CD4-positive, CD25-positive, alpha-beta regulatory T cell (primary cell): ENCODE results near the gene SLC6A6. TPM values are rescaled to one million over a fixed set of nuclear protein-coding genes. Genes with fewer than 3 reads are reported as not detected.

Experiments
- ATAC-seq, 2 donors: fragments of 150-1000 bp; cut with Tn5 transposase; one replicate each; pipeline ENCODE4 v1.10.0; 2021; ENCODE audit warnings: low read depth in 2 of 2, moderate number of reproducible peaks in 2 of 2, moderate library complexity in 1 of 2
- DNase-seq, 3 donors: peaks; one replicate each; pipeline versions ENCODE4 v3.0.0 to v3.0.0-alpha.2; 2012 to 2022; ENCODE audit warnings: mixed read lengths in 1 of 3
- H3K27ac ChIP-seq: one replicate; pipeline ENCODE4 v1.7.0; 2013; ENCODE audit warnings: mild to moderate bottlenecking, low read length; ENCODE audit not compliant: insufficient read depth, poor library complexity, severe bottlenecking
- H3K27me3 ChIP-seq: one replicate; pipeline ENCODE4 v1.7.0; 2013; ENCODE audit warnings: low read length; ENCODE audit not compliant: control insufficient read depth, insufficient read depth
- H3K36me3 ChIP-seq: one replicate; pipeline ENCODE4 v1.7.0; 2013; ENCODE audit warnings: mild to moderate bottlenecking, low read length, moderate library complexity; ENCODE audit not compliant: control insufficient read depth, insufficient read depth
- H3K4me1 ChIP-seq: 2 replicates; pipeline ENCODE4 v1.7.0; 2013; ENCODE audit warnings: mild to moderate bottlenecking, low read length; ENCODE audit not compliant: insufficient read depth, control insufficient read depth, poor library complexity, severe bottlenecking
- H3K4me3 ChIP-seq: one replicate; pipeline ENCODE4 v1.7.0; 2013; ENCODE audit warnings: low read depth, mild to moderate bottlenecking, low read length, moderate library complexity
- H3K9me3 ChIP-seq, 2 experiments: 1 replicate in 1 of 2; 2 replicates in 1 of 2; pipeline ENCODE4 v1.7.0; 2013; ENCODE audit warnings: low read length in 2 of 2, mild to moderate bottlenecking in 1 of 2, moderate library complexity in 1 of 2; ENCODE audit not compliant: control insufficient read depth in 2 of 2
- H3K27ac Mint-ChIP-seq, 3 donors: one replicate each; pipeline ENCODE4 v1.8.0; 2020 to 2022; ENCODE audit warnings: mild to moderate bottlenecking in 3 of 3, mixed read lengths in 3 of 3, moderate library complexity in 2 of 3
- H3K27me3 Mint-ChIP-seq: one replicate; pipeline ENCODE4 v1.8.0; 2022; ENCODE audit warnings: mild to moderate bottlenecking, mixed read lengths
- H3K36me3 Mint-ChIP-seq: one replicate; pipeline ENCODE4 v1.8.0; 2020; ENCODE audit warnings: mixed read lengths
- H3K4me1 Mint-ChIP-seq, 4 donors: one replicate each; pipeline ENCODE4 v1.8.0; 2020 to 2022; ENCODE audit warnings: mixed read lengths in 4 of 4, mild to moderate bottlenecking in 1 of 4
- H3K4me3 Mint-ChIP-seq, 4 donors: one replicate each; pipeline ENCODE4 v1.8.0; 2020 to 2022; ENCODE audit warnings: mild to moderate bottlenecking in 4 of 4, mixed read lengths in 4 of 4, moderate library complexity in 3 of 4
- H3K9me3 Mint-ChIP-seq, 7 donors: one replicate each; pipeline ENCODE4 v1.8.0; 2020 to 2022; ENCODE audit warnings: mixed read lengths in 7 of 7, mild to moderate bottlenecking in 3 of 7, moderate library complexity in 2 of 7
- polyA plus RNA-seq, 4 donors: library from polyadenylated mRNA; unstranded; fragments of 300-500 nt; fragmentation: Illumina TruSeq; gene quantifications; one replicate each; pipeline ENCODE4 v1.2.3, GENCODE V29; 2021
- total RNA-seq: library from RNA; stranded (reverse); gene quantifications from one replicate; pipeline ENCODE4 v1.2.3, GENCODE V29; 2022

The SLC6A6 gene
- total RNA-seq (73.3 TPM), polyA plus RNA-seq (10 to 100 TPM in 1 of 4 donors, 1 to 10 TPM in 3; 6.9 to 12.9 (median 8.2) TPM)

GRCh38 chr3:14402304-14402811 lies at the start of gene SLC6A6:
Gene SLC6A6 (plus strand): TSS chr3:14402606. CDS start chr3:14443635, 41,029 bp downstream.
- peaks cover 10% of the 10 kb centered on the region for H3K36me3 Mint-ChIP-seq
- H3K4me3 Mint-ChIP-seq, result peak within 1 kb of the TSS; percentile 98 to 100 (median 100)
- H3K9me3 ChIP-seq, result no peaks in the 10 kb centered on the region
- peak within 1 kb of the TSS; percentile 94 for H3K4me3 ChIP-seq
- H3K27me3 ChIP-seq, result no peaks in the 10 kb centered on the region
- H3K4me1 ChIP-seq, result peaks cover 51% of the 10 kb centered on the region
- DNase-seq, result peak; percentile 90 to 99 (median 93)
- peak within 1 kb of the TSS; percentile 92 for H3K27ac ChIP-seq
- no peaks in the 10 kb centered on the region for H3K27me3 Mint-ChIP-seq
- H3K27ac Mint-ChIP-seq, result peak within 1 kb of the TSS; percentile 97 to 100 (median 99)
- peaks cover 7% of the 10 kb centered on the region for H3K36me3 ChIP-seq
- peaks cover 10 to 58% (median 37%) of the 10 kb centered on the region in 4 donors for H3K4me1 Mint-ChIP-seq
- ATAC-seq, result peak; percentile 81 to 84
- H3K9me3 Mint-ChIP-seq, result no peaks in the 10 kb centered on the region

GRCh38 chr3:14353502-14353901 lies 48.9 kb upstream of the SLC6A6 start:
- no peaks in the 10 kb centered on the region for H3K4me1 Mint-ChIP-seq
- Histone ChIP-seq H3K9me3 (no peaks in the 10 kb centered on the region), H3K4me1 (no peaks in the 10 kb centered on the region), H3K4me3 (no peak overlapping the region), H3K27me3 (no peaks in the 10 kb centered on the region), H3K27ac (no peak overlapping the region), H3K36me3 (no peaks in the 10 kb centered on the region)
- no peaks in the 10 kb centered on the region for H3K36me3 Mint-ChIP-seq
- H3K9me3 Mint-ChIP-seq, result no peaks in the 10 kb centered on the region
- no peak overlapping the region for H3K4me3 Mint-ChIP-seq
- H3K27ac Mint-ChIP-seq, result no peak overlapping the region
- ATAC-seq (no peak), DNase-seq (no peak)
- H3K27me3 Mint-ChIP-seq, result peaks cover 10% of the 10 kb centered on the region

- H3K9me3 Mint-ChIP-seq, result peaks cover 0 to 2% (median 0%) of the 10 kb centered on the region in 7 donors
- H3K27ac ChIP-seq, result no peak overlapping the region
- H3K27ac Mint-ChIP-seq, result no peak overlapping the region
- H3K9me3 ChIP-seq, result no peaks in the 10 kb centered on the region
- H3K4me3 Mint-ChIP-seq, result no peak overlapping the region
- ATAC-seq, result no peak
- H3K4me1 Mint-ChIP-seq, result no peaks in the 10 kb centered on the region
- H3K4me1 ChIP-seq, result no peaks in the 10 kb centered on the region
- H3K27me3 ChIP-seq, result no peaks in the 10 kb centered on the region
- H3K36me3 Mint-ChIP-seq, result no peaks in the 10 kb centered on the region
- peaks cover 10% of the 10 kb centered on the region for H3K27me3 Mint-ChIP-seq
- no peak for DNase-seq
- H3K36me3 ChIP-seq, result no peaks in the 10 kb centered on the region
- no peak overlapping the region for H3K4me3 ChIP-seq
These were observed 44.9 kb upstream of the SLC6A6 start for GRCh38 chr3:14357463-14357862.

GRCh38 chr3:14358426-14359211 lies 43.8 kb upstream of the SLC6A6 start:
- DNase-seq, result no peak
- Histone ChIP-seq H3K36me3 (no peaks in the 10 kb centered on the region), H3K27ac (no peak overlapping the region), H3K4me3 (no peak overlapping the region), H3K9me3 (no peaks in the 10 kb centered on the region), H3K27me3 (no peaks in the 10 kb centered on the region), H3K4me1 (no peaks in the 10 kb centered on the region)
- Mint-ChIP-seq H3K9me3 (peaks cover 0 to 2% (median 0%) of the 10 kb centered on the region in 7 donors), H3K27me3 (peaks cover 10% of the 10 kb centered on the region), H3K4me1 (no peaks in the 10 kb centered on the region), H3K27ac (no peak overlapping the region), H3K4me3 (no peak overlapping the region), H3K36me3 (no peaks in the 10 kb centered on the region)
- ATAC-seq, result no peak

- DNase-seq, result no peak
- no peaks in the 10 kb centered on the region for H3K36me3 Mint-ChIP-seq
- Histone ChIP-seq H3K27ac (no peak overlapping the region), H3K36me3 (no peaks in the 10 kb centered on the region), H3K4me3 (no peak overlapping the region), H3K9me3 (no peaks in the 10 kb centered on the region), H3K4me1 (no peaks in the 10 kb centered on the region), H3K27me3 (no peaks in the 10 kb centered on the region)
- peaks cover 10% of the 10 kb centered on the region for H3K27me3 Mint-ChIP-seq
- no peak for ATAC-seq
- no peak overlapping the region for H3K27ac Mint-ChIP-seq
- no peaks in the 10 kb centered on the region for H3K4me1 Mint-ChIP-seq
- H3K4me3 Mint-ChIP-seq, result no peak overlapping the region
- H3K9me3 Mint-ChIP-seq, result peaks cover 0 to 2% (median 0%) of the 10 kb centered on the region in 7 donors
These were observed 43.1 kb upstream of the SLC6A6 start for GRCh38 chr3:14359348-14359747.

- no peaks in the 10 kb centered on the region for H3K4me1 Mint-ChIP-seq
- ATAC-seq, result no peak
- H3K4me3 ChIP-seq, result no peak overlapping the region
- DNase-seq, result no peak
- no peaks in the 10 kb centered on the region for H3K36me3 ChIP-seq
- peaks cover 10% of the 10 kb centered on the region for H3K27me3 Mint-ChIP-seq
- no peak overlapping the region for H3K4me3 Mint-ChIP-seq
- H3K27ac ChIP-seq, result no peak overlapping the region
- no peaks in the 10 kb centered on the region for H3K4me1 ChIP-seq
- H3K9me3 Mint-ChIP-seq, result peaks cover 0 to 2% (median 0%) of the 10 kb centered on the region in 7 donors
- H3K27ac Mint-ChIP-seq, result no peak overlapping the region
- H3K9me3 ChIP-seq, result no peaks in the 10 kb centered on the region
- no peaks in the 10 kb centered on the region for H3K27me3 ChIP-seq
- no peaks in the 10 kb centered on the region for H3K36me3 Mint-ChIP-seq
These were observed 42.1 kb upstream of the SLC6A6 start for GRCh38 chr3:14360123-14360881.

GRCh38 chr3:14361068-14361677 lies 41.2 kb upstream of the SLC6A6 start:
- no peaks in the 10 kb centered on the region for H3K4me1 Mint-ChIP-seq
- peaks cover 10% of the 10 kb centered on the region for H3K27me3 Mint-ChIP-seq
- Histone ChIP-seq H3K4me3 (no peak overlapping the region), H3K36me3 (no peaks in the 10 kb centered on the region), H3K27ac (no peak overlapping the region), H3K4me1 (no peaks in the 10 kb centered on the region), H3K9me3 (no peaks in the 10 kb centered on the region), H3K27me3 (no peaks in the 10 kb centered on the region)
- ATAC-seq, result no peak
- peaks cover 0 to 2% (median 0%) of the 10 kb centered on the region in 7 donors for H3K9me3 Mint-ChIP-seq
- H3K27ac Mint-ChIP-seq, result peak overlapping the region in 1 of 3 donors; percentile 44
- H3K36me3 Mint-ChIP-seq, result no peaks in the 10 kb centered on the region
- DNase-seq, result no peak
- H3K4me3 Mint-ChIP-seq, result no peak overlapping the region
